Caco-2 (cell line): ENCODE measurements around the gene SHC1. TPM values are rescaled to one million over a fixed set of nuclear protein-coding genes. Genes with fewer than 3 reads are reported as not detected.
A peak's percentile ranks its signal among the peaks of the same experiment; 100 is the strongest.

ENCODE experiments used
- BruUV-seq: library from RNA; stranded (reverse); fragments of 400-500 nt; replicated peaks from 2 replicates; lab custom pipeline; 2021; lab: Mats Ljungman, UMichigan
- CTCF ChIA-PET: fragments of 300-600 bp; sonication (Branson Sonifier 250); formaldehyde crosslinking; loops from one replicate; lab custom pipeline; 2022; ENCODE audit warnings: antibody characterized with exemption; lab: Charles Lee
- POLR2A ChIA-PET: fragments of 300-600 bp; sonication (Branson Sonifier 250); formaldehyde crosslinking; loops from one replicate; lab custom pipeline; 2022; ENCODE audit warnings: antibody characterized with exemption; lab: Charles Lee
- DNase-seq, 2 experiments: peaks; one replicate each; pipeline versions ENCODE4 v3.0.0 to v3.0.0-alpha.2; 2020 to 2022
- H3K27me3 ChIP-seq: replicated peaks from 2 replicates; pipeline ENCODE4 v1.6.0; 2011; ENCODE audit warnings: low read length; ENCODE audit not compliant: control insufficient read depth, insufficient read depth
- H3K36me3 ChIP-seq: 2 replicates; pipeline ENCODE4 v1.5.1; 2011; ENCODE audit warnings: low read length; ENCODE audit not compliant: control insufficient read depth, insufficient read depth
- H3K4me1 ChIP-seq: fragments of 250-450 bp; sonication (Bioruptor Pico); 2 replicates; pipeline ENCODE4 v1.5.1; 2020; ENCODE audit warnings: mild to moderate bottlenecking
- H3K4me3 ChIP-seq: 2 replicates; pipeline ENCODE4 v1.5.1; 2011; ENCODE audit warnings: low read depth, mild to moderate bottlenecking, control low read depth, low read length
- H3K9me3 ChIP-seq: fragments of 250-450 bp; sonication (Bioruptor Pico); 2 replicates; pipeline ENCODE4 v1.5.1; 2020; ENCODE audit warnings: mild to moderate bottlenecking, moderate library complexity
- H3K27ac Mint-ChIP-seq: one replicate; pipeline ENCODE4 v1.8.0; 2022; ENCODE audit warnings: mixed read lengths; ENCODE audit not compliant: unreplicated experiment
- H3K27me3 Mint-ChIP-seq: one replicate; pipeline ENCODE4 v1.8.0; 2022; ENCODE audit warnings: mixed read lengths; ENCODE audit not compliant: insufficient read depth, unreplicated experiment
- H3K36me3 Mint-ChIP-seq: one replicate; pipeline ENCODE4 v1.8.0; 2022; ENCODE audit warnings: mild to moderate bottlenecking, mixed read lengths; ENCODE audit not compliant: insufficient read depth, unreplicated experiment
- H3K4me1 Mint-ChIP-seq: one replicate; pipeline ENCODE4 v1.8.0; 2022; ENCODE audit warnings: low read depth, mixed read lengths; ENCODE audit not compliant: unreplicated experiment
- H3K4me3 Mint-ChIP-seq: one replicate; pipeline ENCODE4 v1.8.0; 2022; ENCODE audit warnings: mild to moderate bottlenecking, moderate library complexity, mixed read lengths; ENCODE audit not compliant: unreplicated experiment
- H3K9me3 Mint-ChIP-seq: one replicate; pipeline ENCODE4 v1.8.0; 2022; ENCODE audit warnings: mixed read lengths; ENCODE audit not compliant: unreplicated experiment
- CTCF ChIP-seq, 2 experiments: fragments of 200-600 bp in 1 of 2; IDR thresholded peaks; 1 replicate in 1 of 2; 2 replicates in 1 of 2; pipeline versions ENCODE4 v1.5.1 to v1.8.0; 2011 to 2022; ENCODE audit warnings: antibody characterized with exemption in 1 of 2, control low read depth in 1 of 2, inconsistent platforms in 1 of 2, low read depth in 1 of 2, low read length in 1 of 2, mild to moderate bottlenecking in 1 of 2, moderate library complexity in 1 of 2; ENCODE audit not compliant: insufficient read depth in 1 of 2, severe bottlenecking in 1 of 2, unreplicated experiment in 1 of 2
- intact Hi-C: fragments of 100-400 bp; cut with micrococcal nuclease; formaldehyde crosslinking; loops from one replicate; pipeline ENCODE4 v1.10.0; 2022; ENCODE audit not compliant: unreplicated experiment
- total RNA-seq: library from RNA; stranded (reverse); gene quantifications from 2 replicates; pipeline ENCODE4 v1.2.3, GENCODE V29; 2022

SHC1 gene
- total RNA-seq, 1 experiment from 2014 or later = 59.6 TPM

GRCh38 chr1:155003766-155004351 lies 33.3 kb upstream of the SHC1 start:
- no peak for TF ChIP-seq CTCF (IDR thresholded peaks at IDR 0.05; ENCODE audit: insufficient read depth in 1 of 2, low read depth in 1 of 2, low read length in 1 of 2, severe bottlenecking in 1 of 2, unreplicated experiment in 1 of 2)
- POLR2A ChIA-PET = interaction anchor here (1.0 to 2.3 kb wide), 2 partner anchors 30 to 47 kb away, joined by 3 to 7 read pairs; no protein-coding TSS in a partner anchor
- H3K9me3 ChIP-seq = no peaks in the 10 kb centered on the region
- Mint-ChIP-seq H3K27me3 (no peaks in the 10 kb centered on the region), H3K4me1 (peaks cover 20% of the 10 kb centered on the region), H3K36me3 (peaks cover 49% of the 10 kb centered on the region), H3K27ac (peak overlapping the region; percentile 88), H3K9me3 (no peaks in the 10 kb centered on the region), H3K4me3 (peak overlapping the region; percentile 96)
- H3K4me3 ChIP-seq = peak overlapping the region; percentile 98
- peak; percentile 58 to 76 for DNase-seq
- CTCF ChIA-PET = interaction anchor here (0.5 to 3.2 kb wide), 3 partner anchors 14 to 23 kb away, joined by 5 to 16 read pairs (median 7); no protein-coding TSS in a partner anchor
- intact Hi-C loops = loop anchor here (5.0 kb wide), 2 partner anchors 78 to 123 kb away; partner anchors contain the start of gene EFNA1
- peaks cover 43% of the 10 kb centered on the region for H3K4me1 ChIP-seq
- H3K36me3 ChIP-seq = peaks cover 4% of the 10 kb centered on the region
- no peaks in the 10 kb centered on the region for H3K27me3 ChIP-seq
- BruUV-seq = no TSS peak

- Histone ChIP-seq H3K4me3 (peak overlapping the region; percentile 98), H3K4me1 (peaks cover 39% of the 10 kb centered on the region), H3K27me3 (no peaks in the 10 kb centered on the region), H3K36me3 (peaks cover 4% of the 10 kb centered on the region), H3K9me3 (no peaks in the 10 kb centered on the region)
- Mint-ChIP-seq H3K4me3 (peak overlapping the region; percentile 96), H3K4me1 (peaks cover 23% of the 10 kb centered on the region), H3K9me3 (no peaks in the 10 kb centered on the region), H3K27me3 (no peaks in the 10 kb centered on the region), H3K27ac (peak overlapping the region; percentile 88), H3K36me3 (peaks cover 47% of the 10 kb centered on the region)
- intact Hi-C loops = loop anchor here (5.0 kb wide), 2 partner anchors 79 to 124 kb away; partner anchors contain the start of gene EFNA1
- peak in 1 of 2 experiments; percentile 42 for DNase-seq
- TF ChIP-seq CTCF (IDR thresholded peaks at IDR 0.05; ENCODE audit: insufficient read depth in 1 of 2, low read depth in 1 of 2, low read length in 1 of 2, severe bottlenecking in 1 of 2, unreplicated experiment in 1 of 2) = no peak
- ChIA-PET CTCF (interaction anchor here (0.5 to 3.2 kb wide), 4 partner anchors 14 to 82 kb away, joined by 3 to 16 read pairs (median 4); no protein-coding TSS in a partner anchor), POLR2A (interaction anchor here (1.0 to 2.3 kb wide), 5 partner anchors 20 to 47 kb away, joined by 3 to 7 read pairs (median 5); partner anchors contain the start of gene FLAD1)
- no TSS peak for BruUV-seq
Measured at GRCh38 chr1:155003227-155003765, 32.7 kb upstream of the SHC1 start.

- H3K9me3 Mint-ChIP-seq = no peaks in the 10 kb centered on the region
- H3K36me3 ChIP-seq = peaks cover 4% of the 10 kb centered on the region
- H3K9me3 ChIP-seq = no peaks in the 10 kb centered on the region
- H3K4me3 Mint-ChIP-seq = peak within 1 kb of the TSS; percentile 96
- peak; percentile 10 to 12 for TF ChIP-seq CTCF (IDR thresholded peaks at IDR 0.05; ENCODE audit: insufficient read depth in 1 of 2, low read depth in 1 of 2, low read length in 1 of 2, severe bottlenecking in 1 of 2, unreplicated experiment in 1 of 2)
- H3K4me1 Mint-ChIP-seq = peaks cover 30% of the 10 kb centered on the region
- TSS peak; percentile 33 for BruUV-seq
- DNase-seq = peak; percentile 72 to 80
- intact Hi-C loops = loop anchor here (1.0 to 5.0 kb wide), 5 partner anchors 15 to 125 kb away; partner anchors contain the start of genes EFNA1 and EFNA4
- peaks cover 47% of the 10 kb centered on the region for H3K36me3 Mint-ChIP-seq
- no peaks in the 10 kb centered on the region for H3K27me3 ChIP-seq
- H3K4me1 ChIP-seq = peaks cover 32% of the 10 kb centered on the region
- ChIA-PET CTCF (interaction anchor here (0.5 to 3.2 kb wide), 10 partner anchors 10 to 82 kb away, joined by 3 to 16 read pairs (median 3); partner anchors contain the start of genes ADAM15 and EFNA3), POLR2A (interaction anchor here (0.5 to 2.3 kb wide), 5 partner anchors 19 to 173 kb away, joined by 3 to 7 read pairs (median 5); partner anchors contain the start of gene FLAD1)
- no peaks in the 10 kb centered on the region for H3K27me3 Mint-ChIP-seq
- H3K27ac Mint-ChIP-seq = peak within 1 kb of the TSS; percentile 96
- H3K4me3 ChIP-seq = peak within 1 kb of the TSS; percentile 98
Measured at GRCh38 chr1:155002464-155003226, 32.1 kb upstream of the SHC1 start, which contains the start of gene ZBTB7B. TSS of gene ZBTB7B (plus strand) at chr1:155002802. CDS start at chr1:155014661, 11,859 bp downstream.
